Activated naive CD4-positive, alpha-beta T cell treated with anti-CD3 and anti-CD28 coated beads, Interleukin-2, amount 50 U/mL, for 16 hours (primary cell): ENCODE results near the gene TMEM38B.
"Not testable (repeated sequence)": the region's sequence is repeated elsewhere in the genome, so short reads cannot be mapped to it uniquely, and the experiment has no call there.

Experiments
- DNase-seq: peaks from one replicate; pipeline ENCODE4 v3.0.0-alpha.2; 2020

The TMEM38B gene

DNA sequence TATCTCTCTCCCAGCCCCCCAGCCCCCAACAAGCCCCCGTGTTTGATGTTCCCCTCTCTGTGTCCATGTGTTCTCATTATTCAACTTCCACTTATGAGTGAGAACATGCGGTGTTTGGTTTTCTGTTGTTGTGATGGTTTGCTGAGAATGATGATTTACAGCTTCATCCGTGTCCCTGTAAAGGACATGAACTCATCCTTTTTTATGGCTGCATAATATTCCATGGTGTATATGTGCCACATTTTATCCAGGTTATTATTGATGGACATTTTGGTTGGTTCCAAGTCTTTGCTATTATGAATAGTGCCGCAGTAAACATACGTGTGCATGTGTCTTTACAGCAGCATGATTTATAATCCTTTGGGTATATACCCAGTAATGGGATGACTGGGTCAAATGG lies 33.9 kb downstream of the TMEM38B start:
- not testable (repeated sequence) for DNase-seq

DNA sequence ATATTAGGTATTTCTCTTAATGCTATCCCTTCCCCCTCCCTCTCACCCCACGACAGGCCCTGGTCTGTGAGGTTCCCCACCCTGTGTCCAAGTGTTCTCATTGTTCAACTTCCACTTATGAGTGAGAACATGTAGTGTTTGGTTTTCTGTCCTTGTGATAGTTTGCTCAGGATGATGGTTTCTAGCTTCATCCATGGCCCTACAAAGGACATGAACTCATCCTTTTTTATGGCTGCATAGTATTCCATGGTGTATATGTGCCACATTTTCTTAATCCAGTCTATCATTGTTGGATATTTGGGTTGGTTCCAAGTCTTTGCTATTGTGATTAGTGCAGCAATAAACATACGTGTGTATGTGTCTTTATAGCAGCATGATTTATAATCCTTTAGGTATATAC lies 37.1 kb downstream of the TMEM38B start:
- DNase-seq, result not testable (repeated sequence)

DNA sequence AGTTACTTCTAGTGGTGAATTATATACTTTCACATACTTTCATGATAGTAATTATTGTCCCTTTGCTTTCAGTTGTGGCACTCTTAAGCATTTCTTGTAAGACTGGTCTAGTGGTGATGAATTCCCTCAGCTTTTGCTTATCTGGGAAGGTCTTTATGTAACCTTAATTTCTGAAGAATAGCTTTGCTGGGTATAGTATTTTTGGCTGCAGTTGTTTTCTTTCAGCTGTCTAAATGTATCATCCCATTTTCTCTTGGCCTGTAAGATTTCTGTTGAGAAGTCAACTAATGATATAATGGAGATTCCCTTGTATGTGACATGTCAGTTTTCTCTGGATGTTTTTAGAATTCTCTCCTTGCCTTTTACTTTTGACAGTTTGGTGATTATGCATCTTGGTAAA lies 41.0 kb downstream of the TMEM38B start:
- DNase-seq, result no peak

DNA sequence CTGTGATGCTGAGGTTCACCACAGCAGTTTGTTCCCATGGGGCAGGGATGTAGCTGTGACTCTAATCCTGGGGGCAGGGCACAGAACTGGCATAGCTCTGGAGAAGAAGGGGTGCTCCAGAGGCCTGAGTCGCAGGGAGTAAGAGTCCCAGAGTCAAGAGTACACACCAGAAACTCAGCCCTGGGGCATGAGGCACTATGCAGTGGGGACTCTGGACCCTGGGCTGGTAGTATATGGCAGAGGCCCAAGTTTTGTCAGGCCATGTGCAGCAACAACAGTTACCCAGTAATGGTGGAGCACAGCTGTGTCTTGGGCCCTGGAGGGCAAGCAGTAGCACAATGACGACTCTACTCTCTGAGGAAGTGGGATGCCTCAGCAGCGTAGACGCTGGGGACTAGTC lies 42.9 kb downstream of the TMEM38B start:
- no peak for DNase-seq

DNA sequence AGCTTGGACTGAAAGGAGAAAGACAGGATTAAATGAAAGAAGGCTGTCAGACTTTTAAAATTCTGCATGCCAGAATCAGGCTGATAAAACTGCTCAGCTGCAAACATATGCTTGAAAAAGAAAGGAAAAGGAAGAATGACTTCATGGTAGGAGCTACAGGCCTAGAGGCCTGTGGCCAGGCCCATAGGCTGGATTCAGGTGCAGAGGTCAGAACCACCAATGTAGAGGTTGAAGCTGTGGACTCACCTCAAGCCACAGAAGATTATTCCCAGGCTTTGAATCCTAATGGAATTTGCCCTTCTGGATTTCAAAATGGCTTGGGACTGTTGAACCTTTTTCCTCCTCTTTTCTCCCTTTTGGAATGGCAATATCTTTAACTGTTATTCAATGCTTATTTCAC lies 47.7 kb downstream of the TMEM38B start:
- no peak for DNase-seq

DNA sequence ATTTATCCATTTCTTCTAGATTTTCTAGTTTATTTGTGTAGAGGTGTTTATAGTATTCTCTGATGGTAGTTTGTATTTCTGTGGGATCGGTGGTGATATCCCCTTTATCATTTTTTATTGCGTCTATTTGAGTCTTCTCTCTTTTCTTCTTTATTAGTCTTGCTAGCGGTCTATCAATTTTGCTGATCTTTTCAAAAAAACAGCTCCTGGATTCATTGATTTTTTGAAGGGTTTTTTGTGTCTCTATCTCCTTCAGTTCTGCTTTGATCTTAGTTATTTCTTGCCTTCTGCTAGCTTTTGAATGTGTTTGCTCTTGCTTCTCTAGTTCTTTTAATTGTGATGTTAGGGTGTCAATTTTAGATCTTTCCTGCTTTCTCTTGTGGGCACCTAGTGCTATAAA lies 53.0 kb downstream of the TMEM38B start:
- not testable (repeated sequence) for DNase-seq

DNA sequence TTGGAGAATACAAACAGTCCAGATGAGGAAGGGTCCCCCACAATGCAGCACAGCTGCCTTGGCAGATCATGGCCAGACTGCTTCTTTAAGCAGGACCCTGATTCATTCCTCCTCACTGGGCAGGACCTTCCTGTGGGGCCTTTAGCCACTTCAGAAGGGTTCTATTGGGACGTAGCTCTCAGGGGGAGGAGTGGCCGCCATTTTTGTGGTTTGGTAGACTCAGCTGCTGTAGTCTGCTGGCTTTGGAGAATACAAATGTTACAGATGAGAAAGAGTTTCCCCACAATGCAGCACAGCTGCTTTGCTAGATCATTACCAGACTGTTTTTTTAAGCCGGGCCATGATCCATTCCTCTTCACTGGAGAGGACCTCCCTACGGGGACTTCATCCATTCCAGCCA lies 57.4 kb downstream of the TMEM38B start:
- DNase-seq, result no peak

DNA sequence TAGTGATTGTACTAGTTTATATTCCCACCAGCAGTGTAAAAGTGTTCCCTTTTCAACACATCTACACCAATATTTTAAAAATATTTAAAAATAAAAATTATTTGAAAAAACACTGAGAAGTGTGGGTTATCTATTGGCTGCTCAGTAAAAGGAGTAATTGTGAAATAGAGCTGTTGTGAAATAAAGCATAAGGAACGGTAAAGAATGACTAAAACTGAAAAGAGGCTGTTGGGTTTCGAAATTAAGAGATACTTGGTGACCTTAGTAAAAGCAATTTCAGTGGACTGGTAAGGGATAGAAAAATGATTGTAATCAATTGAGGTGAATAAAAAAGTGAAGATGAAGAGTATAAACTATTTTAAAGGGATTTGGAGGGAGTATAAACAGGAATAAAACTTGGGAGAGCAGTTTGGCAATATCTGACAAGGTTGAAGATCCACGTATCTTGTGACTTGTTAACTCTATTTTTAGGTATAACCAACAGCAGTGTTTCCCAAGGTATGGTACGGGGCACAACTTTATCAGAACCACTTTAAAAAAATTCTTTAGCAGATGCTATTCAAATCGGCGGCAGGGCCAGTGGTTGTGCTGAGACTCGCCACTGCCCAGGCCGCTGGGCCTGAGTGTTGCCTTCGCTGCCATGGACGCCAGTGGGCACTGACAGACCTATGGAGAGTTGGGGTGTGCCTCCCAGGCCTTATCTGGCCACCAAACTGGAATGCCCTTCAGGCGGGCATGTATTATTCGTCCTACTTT lies 63.3 kb downstream of the TMEM38B start:
- no peak for DNase-seq

DNA sequence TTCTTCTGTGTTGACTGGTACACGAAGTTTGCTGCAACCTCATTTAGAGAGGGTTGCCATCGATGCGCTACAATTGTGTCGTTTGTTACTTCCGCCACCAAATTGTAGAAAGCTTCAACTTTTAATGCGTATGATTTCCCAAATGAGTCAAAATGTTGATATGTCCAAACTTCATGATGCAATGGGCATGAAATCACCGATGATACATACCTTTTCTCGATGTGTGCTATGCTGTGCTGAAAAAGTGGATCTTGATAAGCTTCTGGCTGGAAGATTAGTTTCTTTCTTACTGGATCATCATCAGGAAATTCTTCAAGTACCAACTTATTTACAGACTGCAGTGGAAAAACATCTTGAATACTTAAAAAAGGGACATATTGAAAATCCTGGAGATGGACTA lies 65.7 kb downstream of the TMEM38B start:
- no peak for DNase-seq

DNA sequence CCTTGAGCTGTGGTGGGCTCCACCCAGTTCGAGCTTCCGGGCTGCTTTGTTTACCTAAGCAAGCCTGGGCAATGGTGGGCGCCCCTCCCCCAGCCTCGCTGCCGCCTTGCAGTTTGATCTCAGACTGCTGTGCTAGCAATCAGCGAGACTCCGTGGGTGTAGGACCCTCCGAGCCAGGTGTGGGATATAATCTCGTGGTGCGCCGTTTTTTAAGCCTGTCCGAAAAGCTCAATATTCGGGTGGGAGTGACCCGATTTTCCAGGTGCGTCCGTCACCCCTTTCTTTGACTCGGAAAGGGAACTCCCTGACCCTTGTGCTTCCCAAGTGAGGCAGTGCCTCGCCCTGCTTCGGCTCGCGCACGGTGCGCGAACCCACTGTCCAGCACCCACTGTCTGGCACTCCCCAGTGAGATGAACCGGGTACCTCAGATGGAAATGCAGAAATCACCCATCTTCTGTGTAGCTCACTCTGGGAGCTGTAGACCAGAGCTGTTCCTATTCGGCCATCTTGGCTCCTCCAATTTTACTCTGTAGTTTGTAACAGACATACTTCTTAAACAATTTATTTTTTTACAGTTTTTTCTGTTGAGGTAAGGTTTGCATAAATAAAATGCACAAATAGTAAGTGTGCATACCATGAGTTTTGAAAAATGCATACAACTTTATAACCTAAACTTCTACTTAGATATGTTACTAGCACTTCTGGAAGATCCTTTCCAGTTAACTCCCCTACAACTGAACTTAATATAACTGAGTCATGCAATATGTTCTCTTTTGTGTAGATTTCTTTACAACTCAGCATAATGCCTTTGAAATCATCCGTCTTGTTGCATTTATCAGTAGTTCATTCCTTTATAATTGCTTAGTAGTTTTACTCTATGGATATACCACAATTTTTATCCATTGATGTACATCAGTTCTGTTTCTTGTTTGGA lies 88.5 kb downstream of the TMEM38B start:
- DNase-seq, result not testable (repeated sequence)

DNA sequence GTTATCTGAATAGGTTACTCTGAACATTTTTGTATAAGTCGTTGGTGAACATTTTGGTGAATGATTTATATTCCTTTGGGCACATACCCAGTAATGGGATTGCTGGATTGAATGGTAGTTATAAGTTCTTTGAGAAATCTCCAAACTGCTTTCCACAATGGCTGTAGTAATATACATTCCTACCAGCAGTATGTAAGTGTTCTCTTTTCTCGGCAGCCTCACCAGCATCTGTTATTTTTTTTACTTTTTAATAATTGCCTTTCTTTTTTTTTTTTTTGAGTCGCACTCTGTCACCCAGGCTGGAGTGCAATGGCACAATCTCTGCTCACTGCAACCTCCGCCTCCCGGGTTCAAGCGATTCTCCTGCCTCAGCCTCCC lies 89.1 kb downstream of the TMEM38B start:
- not testable (repeated sequence) for DNase-seq

DNA sequence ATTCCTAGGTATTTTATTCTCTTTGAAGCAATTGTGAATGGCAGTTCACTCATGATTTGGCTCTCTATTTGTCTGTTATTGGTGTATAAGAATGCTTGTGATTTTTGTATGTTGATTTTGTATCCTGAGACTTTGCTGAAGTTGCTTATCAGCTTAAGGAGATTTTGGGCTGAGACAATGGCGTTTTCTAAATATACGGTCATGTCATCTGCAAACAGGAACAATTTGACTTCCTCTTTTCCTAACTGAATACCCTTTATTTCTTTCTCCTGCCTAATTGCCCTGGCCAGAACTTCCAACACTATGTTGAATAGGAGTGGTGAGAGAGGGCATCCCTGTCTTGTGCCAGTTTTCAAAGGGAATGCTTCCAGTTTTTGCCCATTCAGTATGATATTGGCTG lies 92.5 kb downstream of the TMEM38B start:
- DNase-seq, result not testable (repeated sequence)

DNA sequence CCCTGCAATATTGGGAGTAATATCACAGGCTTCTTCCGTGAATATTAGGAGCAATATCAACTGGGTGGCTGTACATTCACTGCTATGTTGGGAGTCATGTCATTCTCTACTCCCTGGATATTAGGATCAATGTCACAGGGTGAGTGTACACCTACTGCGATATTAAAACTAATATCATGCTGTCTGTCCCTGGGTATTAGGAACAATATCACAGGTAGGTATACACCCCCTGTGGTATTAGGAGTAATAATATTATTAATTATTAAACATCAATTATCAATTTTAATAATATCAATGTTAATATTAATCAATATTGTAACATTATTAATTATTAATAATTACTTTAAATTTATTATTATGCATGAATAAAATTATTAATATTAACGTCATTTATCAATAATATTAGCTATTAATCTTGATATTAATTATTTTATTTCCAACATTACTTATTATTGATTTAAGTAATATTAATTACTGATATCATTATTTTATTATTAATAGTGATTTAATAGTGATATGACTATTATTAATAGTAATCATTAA lies 121.9 kb downstream of the TMEM38B start:
- DNase-seq, result no peak

DNA sequence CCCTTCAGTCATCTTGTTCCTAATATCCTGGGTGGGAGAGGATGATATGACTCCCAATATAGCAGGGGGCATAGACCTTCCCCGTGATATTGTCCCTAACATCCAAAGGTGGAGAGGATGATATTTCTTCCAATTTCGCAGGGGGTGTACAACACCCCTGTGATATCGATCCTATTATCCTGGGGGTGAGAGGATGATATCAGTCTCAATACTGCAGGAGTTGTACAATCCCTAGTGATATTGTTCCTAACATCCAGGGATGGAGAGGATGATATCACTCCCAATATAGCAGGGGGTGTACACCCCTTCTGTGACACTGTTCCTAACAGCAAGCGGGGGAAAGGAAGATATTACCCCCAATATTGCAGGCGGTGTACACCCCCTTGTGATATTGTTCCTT lies 122.6 kb downstream of the TMEM38B start:
- no peak for DNase-seq

DNA sequence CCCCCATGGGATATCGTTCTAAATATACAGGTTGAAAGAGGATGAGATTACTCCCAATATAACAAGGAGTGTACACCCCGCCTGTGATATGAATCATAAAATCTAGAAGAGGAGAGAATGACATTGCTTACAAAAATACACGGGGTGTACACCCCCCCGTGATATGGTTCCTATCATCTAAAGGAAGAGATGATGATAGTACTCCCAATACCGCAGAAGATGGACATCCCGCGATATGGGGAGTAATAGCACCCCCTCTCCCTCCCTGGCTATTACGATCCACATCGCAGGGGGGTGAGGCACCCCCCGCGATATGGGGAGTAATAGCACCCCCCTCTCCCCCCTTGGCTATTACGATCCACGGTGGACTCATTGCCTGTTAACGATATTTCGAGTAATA lies 124.6 kb downstream of the TMEM38B start:
- DNase-seq, result no peak

DNA sequence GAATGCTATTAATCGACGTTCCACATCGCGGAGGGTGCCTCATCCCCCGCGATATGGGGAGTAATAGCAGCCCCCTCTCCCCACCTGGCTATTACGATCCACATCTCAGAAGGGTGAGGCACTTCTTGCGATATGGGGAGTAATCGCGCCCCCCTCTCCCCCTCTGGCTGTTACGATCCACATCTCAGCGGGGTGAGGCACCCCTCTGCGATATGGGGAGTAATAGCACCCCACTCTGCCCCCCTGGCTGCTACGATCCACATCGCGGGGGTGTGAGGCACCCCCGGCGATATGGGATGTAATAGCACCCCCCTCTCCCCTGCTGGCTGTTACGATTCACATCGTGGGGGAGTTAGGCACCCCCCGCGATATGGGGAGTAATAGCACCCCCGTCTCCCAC lies 128.5 kb downstream of the TMEM38B start:
- no peak for DNase-seq
